ENCODE measurements around the gene SYT1. TPM values are rescaled to one million over a fixed set of nuclear protein-coding genes. Genes with fewer than 3 reads are reported as not detected.

SYT1 gene
- total and polyA plus RNA-seq, 2 experiments from 2014 or later = 48.7 to 51.7 TPM

DNA sequence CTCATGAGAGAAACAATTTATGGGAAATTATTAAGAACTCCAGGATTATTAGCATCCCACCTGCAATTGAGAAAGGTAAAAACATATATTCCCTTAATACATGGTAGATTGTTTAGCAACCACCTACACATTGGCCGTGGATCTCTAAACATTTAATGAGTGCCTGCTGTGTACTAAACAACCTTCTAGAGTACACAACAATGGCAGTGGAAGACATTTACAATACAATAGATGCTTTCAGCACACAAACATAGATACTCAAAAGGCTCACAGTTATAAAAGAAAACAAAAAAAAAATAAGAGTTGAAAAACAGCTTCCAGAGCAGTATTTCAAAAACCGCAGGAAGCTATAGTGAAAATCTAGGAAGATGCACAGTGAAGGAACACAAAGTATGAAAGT is 382.9 kb downstream of the SYT1 start:
- H2AFZ ChIP-seq = no peak overlapping the region
- H3K36me3 ChIP-seq (ENCODE audit: insufficient read depth) = no peaks in the 10 kb centered on the region
- peaks cover 21% of the 10 kb centered on the region for H3K4me1 ChIP-seq (ENCODE audit: insufficient read depth)
- peaks cover 28% of the 10 kb centered on the region for H3K4me1 Mint-ChIP-seq
- H3K9me2 ChIP-seq (ENCODE audit: insufficient read depth) = no peaks in the 10 kb centered on the region
- peak overlapping the region; percentile 15 for H3K4me2 ChIP-seq
- H3K4me3 Mint-ChIP-seq = no peak overlapping the region
- peaks cover 3% of the 10 kb centered on the region; the same call in 1 of the 3 replicates for H3K9me3 Mint-ChIP-seq
- DNase-seq (ENCODE audit: low spot score) (peak; percentile 32), ATAC-seq (peak; percentile 84)
- H3K36me3 Mint-ChIP-seq (ENCODE audit: low read depth) = peaks cover 6% of the 10 kb centered on the region
- peaks cover 4% of the 10 kb centered on the region for H3K27me3 Mint-ChIP-seq (ENCODE audit: insufficient read depth, low read depth, poor library complexity)
- TF ChIP-seq, protein P1, sequence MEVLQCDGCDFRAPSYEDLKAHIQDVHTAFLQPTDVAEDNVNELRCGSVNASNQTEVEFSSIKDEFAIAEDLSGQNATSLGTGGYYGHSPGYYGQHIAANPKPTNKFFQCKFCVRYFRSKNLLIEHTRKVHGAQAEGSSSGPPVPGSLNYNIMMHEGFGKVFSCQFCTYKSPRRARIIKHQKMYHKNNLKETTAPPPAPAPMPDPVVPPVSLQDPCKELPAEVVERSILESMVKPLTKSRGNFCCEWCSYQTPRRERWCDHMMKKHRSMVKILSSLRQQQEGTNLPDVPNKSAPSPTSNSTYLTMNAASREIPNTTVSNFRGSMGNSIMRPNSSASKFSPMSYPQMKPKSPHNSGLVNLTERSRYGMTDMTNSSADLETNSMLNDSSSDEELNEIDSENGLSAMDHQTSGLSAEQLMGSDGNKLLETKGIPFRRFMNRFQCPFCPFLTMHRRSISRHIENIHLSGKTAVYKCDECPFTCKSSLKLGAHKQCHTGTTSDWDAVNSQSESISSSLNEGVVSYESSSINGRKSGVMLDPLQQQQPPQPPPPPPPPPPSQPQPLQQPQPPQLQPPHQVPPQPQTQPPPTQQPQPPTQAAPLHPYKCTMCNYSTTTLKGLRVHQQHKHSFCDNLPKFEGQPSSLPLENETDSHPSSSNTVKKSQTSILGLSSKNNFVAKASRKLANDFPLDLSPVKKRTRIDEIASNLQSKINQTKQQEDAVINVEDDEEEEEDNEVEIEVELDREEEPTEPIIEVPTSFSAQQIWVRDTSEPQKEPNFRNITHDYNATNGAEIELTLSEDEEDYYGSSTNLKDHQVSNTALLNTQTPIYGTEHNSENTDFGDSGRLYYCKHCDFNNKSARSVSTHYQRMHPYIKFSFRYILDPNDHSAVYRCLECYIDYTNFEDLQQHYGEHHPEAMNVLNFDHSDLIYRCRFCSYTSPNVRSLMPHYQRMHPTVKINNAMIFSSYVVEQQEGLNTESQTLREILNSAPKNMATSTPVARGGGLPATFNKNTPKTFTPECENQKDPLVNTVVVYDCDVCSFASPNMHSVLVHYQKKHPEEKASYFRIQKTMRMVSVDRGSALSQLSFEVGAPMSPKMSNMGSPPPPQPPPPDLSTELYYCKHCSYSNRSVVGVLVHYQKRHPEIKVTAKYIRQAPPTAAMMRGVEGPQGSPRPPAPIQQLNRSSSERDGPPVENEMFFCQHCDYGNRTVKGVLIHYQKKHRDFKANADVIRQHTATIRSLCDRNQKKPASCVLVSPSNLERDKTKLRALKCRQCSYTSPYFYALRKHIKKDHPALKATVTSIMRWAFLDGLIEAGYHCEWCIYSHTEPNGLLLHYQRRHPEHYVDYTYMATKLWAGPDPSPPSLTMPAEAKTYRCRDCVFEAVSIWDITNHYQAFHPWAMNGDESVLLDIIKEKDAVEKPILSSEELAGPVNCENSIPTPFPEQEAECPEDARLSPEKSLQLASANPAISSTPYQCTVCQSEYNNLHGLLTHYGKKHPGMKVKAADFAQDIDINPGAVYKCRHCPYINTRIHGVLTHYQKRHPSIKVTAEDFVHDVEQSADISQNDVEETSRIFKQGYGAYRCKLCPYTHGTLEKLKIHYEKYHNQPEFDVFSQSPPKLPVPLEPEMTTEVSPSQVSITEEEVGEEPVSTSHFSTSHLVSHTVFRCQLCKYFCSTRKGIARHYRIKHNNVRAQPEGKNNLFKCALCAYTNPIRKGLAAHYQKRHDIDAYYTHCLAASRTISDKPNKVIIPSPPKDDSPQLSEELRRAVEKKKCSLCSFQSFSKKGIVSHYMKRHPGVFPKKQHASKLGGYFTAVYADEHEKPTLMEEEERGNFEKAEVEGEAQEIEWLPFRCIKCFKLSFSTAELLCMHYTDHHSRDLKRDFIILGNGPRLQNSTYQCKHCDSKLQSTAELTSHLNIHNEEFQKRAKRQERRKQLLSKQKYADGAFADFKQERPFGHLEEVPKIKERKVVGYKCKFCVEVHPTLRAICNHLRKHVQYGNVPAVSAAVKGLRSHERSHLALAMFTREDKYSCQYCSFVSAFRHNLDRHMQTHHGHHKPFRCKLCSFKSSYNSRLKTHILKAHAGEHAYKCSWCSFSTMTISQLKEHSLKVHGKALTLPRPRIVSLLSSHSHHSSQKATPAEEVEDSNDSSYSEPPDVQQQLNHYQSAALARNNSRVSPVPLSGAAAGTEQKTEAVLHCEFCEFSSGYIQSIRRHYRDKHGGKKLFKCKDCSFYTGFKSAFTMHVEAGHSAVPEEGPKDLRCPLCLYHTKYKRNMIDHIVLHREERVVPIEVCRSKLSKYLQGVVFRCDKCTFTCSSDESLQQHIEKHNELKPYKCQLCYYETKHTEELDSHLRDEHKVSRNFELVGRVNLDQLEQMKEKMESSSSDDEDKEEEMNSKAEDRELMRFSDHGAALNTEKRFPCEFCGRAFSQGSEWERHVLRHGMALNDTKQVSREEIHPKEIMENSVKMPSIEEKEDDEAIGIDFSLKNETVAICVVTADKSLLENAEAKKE (CRISPR knock-in tag; IDR thresholded peaks at IDR 0.05) = no peak
- peak; percentile 50; the same call in 1 of the 2 replicates for TF ChIP-seq NANOG (IDR thresholded peaks at IDR 0.05; ENCODE audit: borderline replicate concordance)
- H3K27ac ChIP-seq (ENCODE audit: low read depth) = no peak overlapping the region
- no peaks in the 10 kb centered on the region for H3K79me2 ChIP-seq (replicated peaks; ENCODE audit: insufficient read depth)
- no peaks in the 10 kb centered on the region for H3F3A ChIP-seq (replicated peaks; ENCODE audit: low read depth)
- no peaks in the 10 kb centered on the region for H3K27me3 ChIP-seq (ENCODE audit: insufficient read depth)
- no peak overlapping the region for H3K27ac Mint-ChIP-seq
- no peak overlapping the region for H3K4me3 ChIP-seq
- H4K20me1 ChIP-seq (replicated peaks; ENCODE audit: insufficient read depth) = peaks cover 5% of the 10 kb centered on the region; the same call in 1 of the 2 replicates

- Mint-ChIP-seq H3K9me3 (no peaks in the 10 kb centered on the region; the same call in 2 of the 3 replicates), H3K27me3 (ENCODE audit: insufficient read depth, low read depth, poor library complexity) (peaks cover 1% of the 10 kb centered on the region), H3K4me3 (no peak overlapping the region), H3K36me3 (ENCODE audit: low read depth) (no peaks in the 10 kb centered on the region), H3K27ac (no peak overlapping the region), H3K4me1 (peaks cover 23% of the 10 kb centered on the region)
- Histone ChIP-seq H3K79me2 (replicated peaks; ENCODE audit: insufficient read depth) (no peaks in the 10 kb centered on the region), H3F3A (replicated peaks; ENCODE audit: low read depth) (no peaks in the 10 kb centered on the region), H3K36me3 (ENCODE audit: insufficient read depth) (0 out of 2 replicates have a peak, but pooled peaks cover 4% of the 10 kb centered on the region), H2AFZ (no peak overlapping the region), H3K9me2 (ENCODE audit: insufficient read depth) (no peaks in the 10 kb centered on the region), H3K4me3 (no peak overlapping the region), H3K27me3 (ENCODE audit: insufficient read depth) (no peaks in the 10 kb centered on the region), H4K20me1 (replicated peaks; ENCODE audit: insufficient read depth) (no peaks in the 10 kb centered on the region), H3K4me2 (no peak overlapping the region), H3K4me1 (ENCODE audit: insufficient read depth) (peaks cover 21% of the 10 kb centered on the region), H3K27ac (ENCODE audit: low read depth) (no peak overlapping the region)
- TF ChIP-seq CREB1 (CRISPR knock-in tag; IDR thresholded peaks at IDR 0.05; ENCODE audit: low read depth) = no peak
- no peak for TF ChIP-seq EZH2phosphoT487 (IDR thresholded peaks at IDR 0.05; ENCODE audit: unreplicated experiment)
- no peak for TF ChIP-seq STAT1 (IDR thresholded peaks at IDR 0.05; ENCODE audit: unreplicated experiment)
- ATAC-seq (no peak), DNase-seq (ENCODE audit: low spot score) (no peak)
These were observed 385.6 kb downstream of the SYT1 start for GRCh38 chr12:79250186-79250585.
